CD14-positive monocyte (primary cell): ENCODE results near the gene C1QBP. TPM values are rescaled to one million over a fixed set of nuclear protein-coding genes. Genes with fewer than 3 reads are reported as not detected.

Experiments used
- DNase-seq, 3 donors: peaks; one replicate each; pipeline ENCODE4 v3.0.0-alpha.2; 2011 to 2022
- H2AFZ ChIP-seq: 2 replicates; pipeline ENCODE4 v1.6.0; 2012; ENCODE audit warnings: mild to moderate bottlenecking, low read depth, low read length, inconsistent platforms; ENCODE audit not compliant: insufficient read depth, poor library complexity, severe bottlenecking
- H3K27ac ChIP-seq, 2 donors: 1 replicate in 1 of 2; 2 replicates in 1 of 2; pipeline ENCODE4 v1.5.1; 2012 to 2013; ENCODE audit warnings: low read length in 2 of 2, control low read depth in 1 of 2, inconsistent platforms in 1 of 2, low read depth in 1 of 2, mild to moderate bottlenecking in 1 of 2
- H3K27me3 ChIP-seq, 2 donors: one replicate each; pipeline versions ENCODE4 v1.6.0 to v1.6.1; 2011 to 2013; ENCODE audit warnings: low read length in 2 of 2; ENCODE audit not compliant: control insufficient read depth in 2 of 2, insufficient read depth in 2 of 2
- H3K36me3 ChIP-seq, 2 donors: replicated peaks in 1 of 2; 1 replicate in 1 of 2; 2 replicates in 1 of 2; pipeline versions ENCODE4 v1.5.1 to v1.6.1; 2012 to 2013; ENCODE audit warnings: low read length in 2 of 2, control low read depth in 1 of 2, inconsistent platforms in 1 of 2, mild to moderate bottlenecking in 1 of 2; ENCODE audit not compliant: insufficient read depth in 2 of 2, control insufficient read depth in 1 of 2
- H3K4me1 ChIP-seq, 2 donors: 1 replicate in 1 of 2; 2 replicates in 1 of 2; pipeline versions ENCODE4 v1.5.1 to v1.6.1; 2012 to 2013; ENCODE audit warnings: low read length in 2 of 2, control low read depth in 1 of 2, inconsistent platforms in 1 of 2, mild to moderate bottlenecking in 1 of 2, moderate library complexity in 1 of 2; ENCODE audit not compliant: insufficient read depth in 2 of 2, control insufficient read depth in 1 of 2
- H3K4me2 ChIP-seq: replicated peaks from 2 replicates; pipeline ENCODE3; 2012; ENCODE audit warnings: low read length, moderate library complexity, mild to moderate bottlenecking; ENCODE audit not compliant: poor library complexity, severe bottlenecking; ENCODE audit errors: extremely low read depth
- H3K4me3 ChIP-seq, 3 experiments: fragments of 200-600 bp in 1 of 3; sonication (generic) in 1 of 3; replicated peaks in 1 of 3; 1 replicate in 2 of 3; 2 replicates in 1 of 3; pipeline ENCODE4 v1.5.1; 2011 to 2013; ENCODE audit warnings: low read length in 3 of 3, mild to moderate bottlenecking in 3 of 3, control low read depth in 2 of 3, low read depth in 2 of 3, inconsistent platforms in 1 of 3, moderate library complexity in 1 of 3
- H3K79me2 ChIP-seq: 2 replicates; pipeline ENCODE4 v1.6.0; 2012; ENCODE audit warnings: mild to moderate bottlenecking, control low read depth, inconsistent platforms, low read length, moderate library complexity; ENCODE audit not compliant: insufficient read depth
- H3K9ac ChIP-seq: 2 replicates; pipeline ENCODE4 v1.6.0; 2017; ENCODE audit warnings: low read length, mild to moderate bottlenecking; ENCODE audit not compliant: insufficient read depth, poor library complexity, severe bottlenecking
- H3K9me3 ChIP-seq, 2 donors: replicated peaks in 1 of 2; 1 replicate in 1 of 2; 2 replicates in 1 of 2; pipeline versions ENCODE4 v1.5.1 to v1.6.1; 2012 to 2013; ENCODE audit warnings: low read length in 2 of 2, control low read depth in 1 of 2; ENCODE audit not compliant: control insufficient read depth in 1 of 2, insufficient read depth in 1 of 2
- H4K20me1 ChIP-seq: 2 replicates; pipeline ENCODE4 v1.6.0; 2012; ENCODE audit warnings: mild to moderate bottlenecking, low read length, control low read depth, moderate library complexity; ENCODE audit not compliant: insufficient read depth
- H3K27ac Mint-ChIP-seq, 7 donors: one replicate each; pipeline ENCODE4 v1.8.0; 2020; ENCODE audit warnings: mild to moderate bottlenecking in 7 of 7, mixed read lengths in 7 of 7, moderate library complexity in 6 of 7, inconsistent platforms in 2 of 7
- H3K27me3 Mint-ChIP-seq, 3 donors: one replicate each; pipeline ENCODE4 v1.8.0; 2021 to 2022; ENCODE audit warnings: low read depth in 3 of 3, mild to moderate bottlenecking in 3 of 3, mixed read lengths in 3 of 3, moderate library complexity in 3 of 3, inconsistent platforms in 1 of 3
- H3K36me3 Mint-ChIP-seq, 2 donors: one replicate each; pipeline ENCODE4 v1.8.0; 2020; ENCODE audit warnings: mixed read lengths in 2 of 2, inconsistent platforms in 1 of 2, mild to moderate bottlenecking in 1 of 2
- H3K4me1 Mint-ChIP-seq: one replicate; pipeline ENCODE4 v1.8.0; 2020; ENCODE audit warnings: mild to moderate bottlenecking, mixed read lengths
- H3K4me3 Mint-ChIP-seq, 2 donors: one replicate each; pipeline ENCODE4 v1.8.0; 2020; ENCODE audit warnings: mild to moderate bottlenecking in 2 of 2, mixed read lengths in 2 of 2, moderate library complexity in 1 of 2
- H3K9me3 Mint-ChIP-seq, 7 donors: one replicate each; pipeline ENCODE4 v1.8.0; 2020 to 2022; ENCODE audit warnings: mixed read lengths in 7 of 7, mild to moderate bottlenecking in 6 of 7, moderate library complexity in 6 of 7, inconsistent platforms in 2 of 7
- WGBS: methylation state at CpG from one replicate; pipeline ENCODE4 v1.1.5; 2013; ENCODE audit warnings: missing lambda C conversion rate; ENCODE audit not compliant: insufficient coverage; 5-methylcytosine and 5-hydroxymethylcytosine counted together
- intact Hi-C, 2 donors: fragments of 100-400 bp; cut with micrococcal nuclease; formaldehyde crosslinking; loops; one replicate each; pipeline versions ENCODE4 v1.15.0 to v1.15.1; 2023
- polyA plus RNA-seq, 3 donors: library from polyadenylated mRNA; depleted of rRNA in 1 of 3; unstranded in 2 of 3; stranded (reverse) in 1 of 3; fragments of 300-500 nt in 2 of 3; fragments of >200 nt in 1 of 3; fragmentation: Illumina TruSeq in 2 of 3; gene quantifications; 1 replicate in 2 of 3; 2 replicates in 1 of 3; pipeline ENCODE4 v1.2.3, GENCODE V29; 2012 to 2021
- TF ChIP-seq, protein P1 (sequence below): fragments of 200-600 bp; IDR thresholded peaks from one replicate; pipeline ENCODE4 v1.8.0; 2022; ENCODE audit warnings: antibody characterized with exemption, mild to moderate bottlenecking

The C1QBP gene
- polyA plus RNA-seq, 3 donors: 32.7 to 169 (median 122) TPM

GRCh38 chr17:5396612-5397011, 42.3 kb downstream of the C1QBP start:
- TF ChIP-seq, protein P1, sequence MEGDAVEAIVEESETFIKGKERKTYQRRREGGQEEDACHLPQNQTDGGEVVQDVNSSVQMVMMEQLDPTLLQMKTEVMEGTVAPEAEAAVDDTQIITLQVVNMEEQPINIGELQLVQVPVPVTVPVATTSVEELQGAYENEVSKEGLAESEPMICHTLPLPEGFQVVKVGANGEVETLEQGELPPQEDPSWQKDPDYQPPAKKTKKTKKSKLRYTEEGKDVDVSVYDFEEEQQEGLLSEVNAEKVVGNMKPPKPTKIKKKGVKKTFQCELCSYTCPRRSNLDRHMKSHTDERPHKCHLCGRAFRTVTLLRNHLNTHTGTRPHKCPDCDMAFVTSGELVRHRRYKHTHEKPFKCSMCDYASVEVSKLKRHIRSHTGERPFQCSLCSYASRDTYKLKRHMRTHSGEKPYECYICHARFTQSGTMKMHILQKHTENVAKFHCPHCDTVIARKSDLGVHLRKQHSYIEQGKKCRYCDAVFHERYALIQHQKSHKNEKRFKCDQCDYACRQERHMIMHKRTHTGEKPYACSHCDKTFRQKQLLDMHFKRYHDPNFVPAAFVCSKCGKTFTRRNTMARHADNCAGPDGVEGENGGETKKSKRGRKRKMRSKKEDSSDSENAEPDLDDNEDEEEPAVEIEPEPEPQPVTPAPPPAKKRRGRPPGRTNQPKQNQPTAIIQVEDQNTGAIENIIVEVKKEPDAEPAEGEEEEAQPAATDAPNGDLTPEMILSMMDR: no peak
- H3K9ac ChIP-seq: no peak overlapping the region
- Mint-ChIP-seq H3K4me3 (no peak overlapping the region), H3K27me3 (peaks cover 0 to 1% (median 0%) of the 10 kb centered on the region in 3 donors), H3K4me1 (no peaks in the 10 kb centered on the region), H3K36me3 (peaks cover 67 to 93% of the 10 kb centered on the region in 2 donors), H3K27ac (no peak overlapping the region), H3K9me3 (peaks cover 0 to 3% (median 0%) of the 10 kb centered on the region in 7 donors)
- no peaks in the 10 kb centered on the region for H4K20me1 ChIP-seq
- H3K4me2 ChIP-seq: no peak overlapping the region
- intact Hi-C loops: no loop called here
- H3K4me3 ChIP-seq: no peak overlapping the region
- no peaks in the 10 kb centered on the region for H3K79me2 ChIP-seq
- H3K9me3 ChIP-seq: no peaks in the 10 kb centered on the region
- no CpG with 5 or more reads among the region's 2 CpGs for WGBS
- peaks cover 83 to 97% of the 10 kb centered on the region in 2 donors for H3K36me3 ChIP-seq
- no peak overlapping the region for H2AFZ ChIP-seq
- no peaks in the 10 kb centered on the region for H3K27me3 ChIP-seq
- H3K4me1 ChIP-seq: no peaks in the 10 kb centered on the region
- DNase-seq: no peak
- no peak overlapping the region for H3K27ac ChIP-seq

DNA sequence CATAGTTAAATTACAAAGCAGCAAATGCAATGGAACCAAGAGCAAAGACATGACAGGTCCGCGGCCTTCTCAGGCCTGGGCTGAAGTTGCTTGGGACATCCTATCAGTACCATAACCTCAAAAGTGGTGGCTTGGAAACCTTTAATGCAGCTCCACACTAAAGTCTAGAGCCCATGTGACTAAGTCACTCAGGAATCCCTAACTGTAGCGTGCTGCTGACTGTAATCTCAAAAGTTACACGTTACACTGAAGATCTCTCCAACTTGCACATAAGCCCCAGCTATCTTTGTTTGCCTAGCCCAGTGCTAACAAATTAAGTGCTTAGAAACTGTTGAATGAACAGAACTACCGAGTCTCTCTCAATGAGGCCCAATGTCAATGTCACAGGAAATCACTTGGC, 47.3 kb downstream of the C1QBP start:
- TF ChIP-seq, protein P1: no peak
- Mint-ChIP-seq H3K4me1 (no peaks in the 10 kb centered on the region), H3K9me3 (peaks cover 0 to 2% (median 0%) of the 10 kb centered on the region in 7 donors), H3K27ac (no peak overlapping the region), H3K36me3 (peaks cover 71 to 93% of the 10 kb centered on the region in 2 donors), H3K4me3 (no peak overlapping the region), H3K27me3 (no peaks in the 10 kb centered on the region)
- DNase-seq: no peak
- H3K27ac ChIP-seq: no peak overlapping the region
- H4K20me1 ChIP-seq: no peaks in the 10 kb centered on the region
- H3K4me2 ChIP-seq: no peak overlapping the region
- WGBS: 92% methylated on average over 5 of the region's 5 CpGs
- intact Hi-C loops: no loop called here
- no peak overlapping the region for H2AFZ ChIP-seq
- H3K9ac ChIP-seq: no peak overlapping the region
- H3K36me3 ChIP-seq: peaks cover 84 to 94% of the 10 kb centered on the region in 2 donors
- H3K79me2 ChIP-seq: no peaks in the 10 kb centered on the region
- no peaks in the 10 kb centered on the region for H3K4me1 ChIP-seq
- H3K4me3 ChIP-seq: no peak overlapping the region
- H3K27me3 ChIP-seq: no peaks in the 10 kb centered on the region
- H3K9me3 ChIP-seq: no peaks in the 10 kb centered on the region

Other genes with a start within 250 kb of the C1QBP start
- gene ZNF594, start 247.3 kb downstream of the C1QBP start, polyA plus RNA-seq: 1 to 10 TPM in 1 of 3 donors, under 1 TPM in 1, not detected in 1; 0.34 to 1.0 TPM
- gene SCIMP, start 204.3 kb downstream of the C1QBP start, polyA plus RNA-seq: 100 to 1,000 TPM in 1 of 3 donors, 10 to 100 TPM in 2; 88.7 to 164 (median 98.4) TPM
- 10 to 100 TPM; 12.7 to 19.1 (median 13.7) TPM for gene RABEP1, start 156.9 kb downstream of the C1QBP start, polyA plus RNA-seq
- 10 to 100 TPM; 23.1 to 45.7 (median 36.1) TPM for gene NUP88, start 19.5 kb downstream of the C1QBP start, polyA plus RNA-seq
- 10 to 100 TPM; 18.9 to 31.9 (median 20.5) TPM for gene RPAIN, start 19.0 kb downstream of the C1QBP start, polyA plus RNA-seq
- 1 to 10 TPM in 1 of 3 donors, under 1 TPM in 2; 0.72 to 7.2 (median 0.96) TPM for gene DHX33, start 29.8 kb upstream of the C1QBP start, polyA plus RNA-seq
- gene DERL2, start 47.0 kb upstream of the C1QBP start, polyA plus RNA-seq: 10 to 100 TPM; 30.6 to 84.9 (median 81.6) TPM
- gene MIS12, start 47.4 kb upstream of the C1QBP start, polyA plus RNA-seq: 10 to 100 TPM in 1 of 3 donors, 1 to 10 TPM in 2; 6.9 to 10.8 (median 8.9) TPM
- 100 to 1,000 TPM in 1 of 3 donors, 10 to 100 TPM in 2; 13.2 to 388 (median 17.3) TPM for gene NLRP1, start 145.4 kb upstream of the C1QBP start, polyA plus RNA-seq